Ureter (tissue), 1 donor: ENCODE results near the gene AKAP11. TPM values are rescaled to one million over a fixed set of nuclear protein-coding genes. Genes with fewer than 3 reads are reported as not detected.
"Not testable (repeated sequence)": the region's sequence is repeated elsewhere in the genome, so short reads cannot be mapped to it uniquely, and the experiment has no call there.

Experiments
- DNase-seq: peaks from one replicate; pipeline ENCODE4 v3.0.0-alpha.2; 2020; ENCODE audit warnings: low spot score
- total RNA-seq: library from RNA; stranded (reverse); gene quantifications from one replicate; pipeline ENCODE4 v1.2.4, GENCODE V29; 2023
- donor health status: DM: yes; HTN: yes; CAD: no.

The AKAP11 gene, protein sequence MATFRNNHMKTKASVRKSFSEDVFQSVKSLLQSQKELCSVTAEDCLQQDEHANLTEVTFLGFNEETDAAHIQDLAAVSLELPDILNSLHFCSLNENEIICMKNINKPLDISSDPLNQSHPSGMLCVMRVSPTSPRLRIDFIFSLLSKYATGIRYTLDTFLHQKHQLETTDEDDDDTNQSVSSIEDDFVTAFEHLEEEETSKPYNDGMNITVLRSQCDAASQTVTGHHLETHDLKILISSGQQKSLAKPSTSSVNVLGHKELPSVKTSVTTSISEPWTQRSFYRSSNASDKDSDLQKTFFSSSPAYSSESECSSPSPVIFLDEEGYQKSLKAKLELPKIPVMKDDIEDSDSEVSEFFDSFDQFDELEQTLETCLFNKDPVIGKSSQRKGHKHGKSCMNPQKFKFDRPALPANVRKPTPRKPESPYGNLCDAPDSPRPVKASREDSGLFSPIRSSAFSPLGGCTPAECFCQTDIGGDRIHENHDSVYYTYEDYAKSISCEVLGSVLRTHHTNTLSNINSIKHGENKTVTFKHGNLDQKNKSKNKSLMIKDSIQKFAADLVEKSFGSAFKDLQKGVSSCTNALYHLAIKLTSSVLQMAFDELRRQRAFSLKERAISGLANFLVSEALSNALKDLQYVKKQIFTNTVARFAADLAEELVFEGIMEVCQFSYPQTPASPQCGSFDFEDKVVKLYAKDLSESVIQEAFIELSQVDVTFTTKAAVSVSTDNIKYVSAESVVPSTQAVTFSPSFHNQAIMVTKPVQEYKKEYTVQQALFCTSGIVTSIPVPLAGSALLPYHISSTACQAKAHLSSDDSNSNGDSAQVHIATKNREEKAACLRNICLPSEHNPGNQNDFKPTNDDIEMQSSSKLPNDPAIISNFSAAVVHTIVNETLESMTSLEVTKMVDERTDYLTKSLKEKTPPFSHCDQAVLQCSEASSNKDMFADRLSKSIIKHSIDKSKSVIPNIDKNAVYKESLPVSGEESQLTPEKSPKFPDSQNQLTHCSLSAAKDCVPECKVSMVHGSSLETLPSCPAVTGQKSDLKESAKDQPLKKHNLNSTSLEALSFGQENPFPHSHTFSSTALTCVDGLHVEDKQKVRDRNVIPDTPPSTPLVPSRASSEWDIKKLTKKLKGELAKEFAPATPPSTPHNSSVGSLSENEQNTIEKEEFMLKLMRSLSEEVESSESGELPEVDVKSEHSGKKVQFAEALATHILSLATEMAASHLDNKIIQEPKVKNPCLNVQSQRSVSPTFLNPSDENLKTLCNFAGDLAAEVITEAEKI (N-terminal part only)
- total RNA-seq: 46.6 TPM

GRCh38 chr13:42272115-42272803 is at the start of gene AKAP11:
Gene AKAP11, plus strand, starts transcription at chr13:42272152. Its CDS starts 14,197 bp downstream, at chr13:42286349.
- peak; percentile 56 for DNase-seq

GRCh38 chr13:42223681-42224080 is 48.3 kb upstream of the AKAP11 start:
- no peak for DNase-seq

GRCh38 chr13:42225051-42225450 is 46.9 kb upstream of the AKAP11 start:
- no peak for DNase-seq

DNA sequence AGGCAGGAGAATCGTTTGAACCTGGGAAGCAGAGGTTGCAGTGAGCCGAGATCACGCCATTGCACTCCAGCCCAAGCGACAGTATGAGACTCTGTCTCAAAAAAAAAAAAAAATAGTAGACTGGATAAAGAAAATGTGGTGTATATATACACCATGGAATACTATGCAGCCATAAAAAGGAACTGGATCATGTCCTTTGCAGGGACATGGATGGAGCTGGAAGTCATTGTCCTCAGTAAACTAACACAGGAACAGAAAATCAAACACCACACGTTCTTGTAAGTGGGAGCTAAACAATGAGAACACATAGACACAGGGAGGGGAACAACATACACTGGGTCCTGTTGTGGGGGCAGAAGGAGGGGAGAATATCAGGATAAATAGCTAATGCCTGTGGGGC is 45.2 kb upstream of the AKAP11 start:
- not testable (repeated sequence) for DNase-seq

GRCh38 chr13:42228527-42228926 is 43.4 kb upstream of the AKAP11 start:
- DNase-seq: no peak

- DNase-seq: no peak
These were observed 42.7 kb upstream of the AKAP11 start for GRCh38 chr13:42229287-42229686.

- no peak for DNase-seq
These were observed 39.3 kb upstream of the AKAP11 start for GRCh38 chr13:42232671-42233070.

- DNase-seq: no peak
These were observed 38.2 kb upstream of the AKAP11 start for GRCh38 chr13:42233726-42234125.

DNA sequence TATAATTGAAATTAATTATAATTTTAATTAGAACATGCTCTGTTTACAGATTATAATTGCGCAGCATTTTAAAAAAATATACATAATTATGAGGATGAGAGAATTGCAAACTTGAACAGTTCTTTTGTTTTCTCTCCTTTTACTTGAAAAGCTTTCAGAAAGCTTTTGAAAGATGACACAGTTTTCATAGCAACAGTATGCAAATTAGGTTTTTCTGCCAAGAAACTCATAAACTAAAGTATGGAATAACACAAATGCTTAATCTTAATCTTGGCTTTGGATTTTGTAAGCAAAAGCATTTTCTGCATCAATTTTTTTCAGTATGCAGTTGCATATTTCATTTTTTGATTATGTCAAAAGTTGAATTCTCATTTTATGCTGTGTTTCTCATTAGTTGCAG is 32.8 kb upstream of the AKAP11 start:
- no peak for DNase-seq

- no peak for DNase-seq
These were observed 32.3 kb upstream of the AKAP11 start for GRCh38 chr13:42239644-42240043.

GRCh38 chr13:42246541-42246940 is 25.4 kb upstream of the AKAP11 start:
- no peak for DNase-seq

DNA sequence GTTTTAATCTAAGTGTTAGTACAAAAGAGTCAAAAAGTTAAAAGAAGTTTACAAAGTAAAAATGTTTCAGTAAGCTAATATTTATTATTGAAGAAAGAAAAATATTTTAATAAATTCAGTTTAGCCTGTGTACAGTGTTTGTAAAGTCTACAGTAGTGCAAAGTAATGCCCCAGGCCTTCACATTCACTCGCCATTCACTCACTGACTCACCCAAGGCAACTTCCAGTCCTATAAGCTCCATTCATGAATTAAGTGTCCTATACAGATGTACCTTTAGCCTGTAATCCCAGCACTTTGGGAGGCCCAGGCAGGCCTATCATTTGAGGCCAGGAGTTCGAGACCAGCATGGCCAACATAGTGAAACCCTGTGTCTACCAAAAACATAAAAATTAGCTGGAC is 24.1 kb upstream of the AKAP11 start:
- no peak for DNase-seq

- no peak for DNase-seq
These were observed 16.1 kb upstream of the AKAP11 start for GRCh38 chr13:42255886-42256285.

DNA sequence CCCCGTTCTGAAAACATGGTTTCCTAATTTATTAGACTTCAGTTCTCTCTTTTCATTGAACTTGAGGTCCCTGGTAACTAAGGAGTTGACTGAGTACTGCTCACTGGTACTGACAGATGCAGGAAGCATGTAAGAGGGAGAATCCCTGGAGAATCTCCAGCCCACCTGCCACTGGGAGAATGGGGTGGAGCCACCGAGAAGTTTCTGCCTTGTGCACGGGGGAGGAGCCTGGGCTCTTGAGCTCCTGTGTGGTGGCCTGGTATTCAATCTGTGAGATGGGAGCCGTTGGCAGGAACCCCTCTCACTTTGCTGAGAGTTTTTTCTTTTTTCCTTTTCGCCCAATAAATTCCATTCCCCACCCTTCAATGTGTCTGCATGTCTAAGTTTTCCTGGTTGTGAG is 13.2 kb upstream of the AKAP11 start:
- DNase-seq: no peak

DNA sequence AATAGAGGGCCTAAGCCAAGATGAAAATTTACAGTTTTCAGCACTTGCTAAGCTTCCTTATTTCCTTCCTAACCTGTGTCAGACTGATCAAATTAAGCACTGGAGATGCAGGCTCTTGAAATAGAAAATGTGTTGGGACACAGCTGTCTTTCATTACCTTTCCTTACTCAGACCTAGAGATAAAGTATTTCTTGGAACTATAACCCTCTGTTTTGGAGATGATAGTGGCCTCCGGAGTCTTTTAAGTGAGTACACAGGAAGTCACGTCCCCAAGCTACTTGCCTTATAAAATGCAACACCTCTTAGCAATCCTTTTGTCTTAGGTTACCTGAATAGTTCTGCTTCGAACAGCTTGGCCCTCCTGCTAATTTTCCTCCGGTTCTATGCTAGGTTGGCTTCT is 12.4 kb upstream of the AKAP11 start:
- no peak for DNase-seq

DNA sequence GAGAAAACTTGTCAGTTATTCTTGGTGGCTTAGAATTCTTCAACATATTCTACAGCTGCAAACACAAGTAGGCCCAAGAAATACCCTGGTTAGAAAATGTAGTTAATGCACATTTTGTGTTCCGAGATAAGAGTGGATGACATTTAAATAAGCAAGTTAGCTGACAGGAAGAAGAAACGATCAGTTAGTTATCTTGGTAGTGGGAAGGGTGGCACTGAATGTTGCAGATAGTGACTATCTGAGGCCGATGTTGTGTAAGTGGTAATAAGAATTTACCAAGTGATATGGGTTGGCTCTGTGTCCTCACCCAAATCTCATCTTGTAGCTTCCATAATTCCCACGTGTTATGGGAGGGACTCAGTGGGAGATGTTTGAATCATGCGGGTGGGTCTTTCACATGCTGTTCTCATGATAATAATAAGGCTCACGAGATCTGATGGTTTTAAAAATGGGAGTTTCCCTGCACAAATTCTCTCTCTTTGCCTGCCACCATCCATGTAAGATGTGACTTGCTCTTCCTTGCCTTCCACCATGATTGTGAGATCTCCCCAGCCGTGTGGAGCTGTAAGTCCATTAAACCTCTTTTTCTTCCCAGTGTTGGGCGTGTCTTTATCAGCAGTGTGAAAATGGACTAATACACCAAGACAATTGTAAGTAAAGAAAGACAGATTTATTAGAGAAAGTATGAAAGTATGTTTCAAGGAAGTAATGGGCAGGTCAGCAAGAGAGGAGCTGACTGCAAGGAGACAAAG is 10.9 kb upstream of the AKAP11 start:
- no peak for DNase-seq

GRCh38 chr13:42266473-42266872 is 5.5 kb upstream of the AKAP11 start:
- DNase-seq: no peak

GRCh38 chr13:42270160-42270856 is 1.6 kb upstream of the AKAP11 start:
- DNase-seq: no peak

DNA sequence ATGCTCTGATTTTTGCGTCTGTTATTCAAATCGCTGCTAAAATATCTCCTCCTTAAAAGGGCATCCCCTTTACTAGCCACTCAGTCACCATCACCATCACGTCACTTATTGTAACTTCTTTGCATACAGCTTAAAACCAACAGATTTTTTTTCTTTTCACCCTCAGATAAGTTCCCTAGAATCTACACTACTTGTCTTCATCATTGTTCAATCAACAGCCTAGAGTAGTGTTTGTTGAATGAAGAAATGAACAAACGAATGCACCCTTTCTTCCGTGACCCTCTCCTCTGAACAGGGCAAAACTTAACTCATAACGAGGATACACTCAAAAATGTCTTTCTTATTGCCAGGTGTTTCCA is 1.1 kb upstream of the AKAP11 start:
- DNase-seq: no peak
